Stimulated activated CD8-positive, alpha-beta memory T cell treated with anti-CD3 and anti-CD28 coated beads, Interleukin-12 subunit alpha, Interleukin-12 subunit beta, amount 100 ng/mL, for 24 hours (primary cell): ENCODE measurements around the gene MYO1F.

ENCODE experiments used
- DNase-seq: peaks from one replicate; pipeline ENCODE4 v3.0.0-alpha.2; 2020; ENCODE audit errors: extremely low read depth

MYO1F gene

DNA sequence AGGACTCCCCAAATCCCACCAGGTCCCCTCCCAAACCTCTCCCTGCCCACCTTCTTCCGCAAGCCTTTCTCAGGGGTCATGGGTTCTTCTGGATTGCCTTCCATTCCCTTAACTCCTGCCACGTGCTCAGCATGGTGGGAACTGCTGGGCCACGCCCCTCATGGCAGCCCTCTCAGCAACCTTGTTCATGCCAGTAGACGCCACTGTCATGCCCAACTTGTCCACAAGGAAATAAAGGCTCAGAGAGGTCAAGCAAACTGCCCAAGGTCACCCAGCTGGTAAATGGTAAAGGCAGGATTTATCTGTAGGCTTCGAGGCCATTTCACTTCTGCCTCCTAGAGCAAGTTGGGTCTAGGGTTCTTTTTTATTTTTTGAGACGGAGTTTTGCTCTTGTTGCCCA, 85.7 kb downstream of the MYO1F start:
- no peak for DNase-seq

DNA sequence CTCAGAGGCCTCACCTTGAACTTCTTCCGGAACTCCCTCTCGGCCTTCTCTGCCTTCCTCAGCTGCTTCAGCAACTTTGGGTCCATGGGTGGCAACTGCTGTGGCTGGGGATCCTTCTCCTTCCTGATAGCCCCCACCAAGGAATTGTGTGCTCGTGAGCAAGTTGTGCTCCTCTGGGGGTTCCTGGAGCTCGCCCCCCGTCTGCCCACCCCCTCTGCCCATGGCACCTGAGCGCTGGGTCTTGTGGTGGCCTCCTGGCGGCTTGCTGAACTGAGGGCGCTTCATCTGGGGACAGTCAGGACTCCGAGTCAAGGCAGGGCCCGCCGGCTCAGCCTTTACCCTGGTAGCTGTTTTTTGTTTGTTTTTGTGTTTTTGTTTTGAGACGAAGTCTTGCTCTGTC, 86.4 kb downstream of the MYO1F start:
- DNase-seq: no peak

GRCh38 chr19:8490395-8490760, 86.9 kb downstream of the MYO1F start:
- DNase-seq: no peak

GRCh38 chr19:8489561-8490394, 87.5 kb downstream of the MYO1F start:
- no peak for DNase-seq

GRCh38 chr19:8488365-8488764, 88.9 kb downstream of the MYO1F start:
- DNase-seq: no peak

DNA sequence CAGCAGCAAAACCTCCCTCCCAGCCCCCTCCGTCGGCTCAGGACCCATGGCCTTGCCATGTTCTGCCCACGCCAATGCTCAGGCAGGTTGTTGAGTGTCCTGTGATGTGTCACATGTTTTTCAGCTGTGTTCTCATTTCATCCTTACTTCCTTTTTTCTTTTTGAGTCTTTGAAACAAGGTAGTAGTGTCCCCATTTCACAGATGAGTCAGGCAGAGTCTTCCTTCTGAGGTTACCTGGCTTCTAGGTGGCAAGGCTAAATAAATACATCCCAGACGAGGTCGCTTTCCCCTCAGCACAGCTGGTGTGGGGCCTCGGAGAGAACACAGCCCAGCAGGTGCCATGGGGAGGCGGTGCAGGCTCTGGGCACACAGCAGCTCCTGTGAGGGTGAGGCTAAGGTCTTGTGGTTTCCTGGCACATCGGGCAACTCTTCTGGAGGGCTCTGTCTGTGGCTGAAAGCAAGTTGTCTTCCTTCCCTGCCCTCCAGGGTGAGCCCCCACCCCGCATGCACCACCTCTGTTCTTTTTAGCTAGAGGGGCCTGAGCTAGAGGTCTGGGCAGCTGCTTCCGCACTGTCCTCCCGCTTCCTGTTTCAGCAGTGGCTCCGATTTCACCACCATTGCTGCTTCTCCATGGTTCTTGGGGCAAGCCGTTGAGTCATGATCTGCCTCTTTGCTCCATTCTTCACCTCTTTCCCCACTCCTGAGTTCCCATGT, 89.9 kb downstream of the MYO1F start:
- DNase-seq: no peak

- DNase-seq: no peak
Observed at GRCh38 chr19:8486661-8487136, 90.5 kb downstream of the MYO1F start.

DNA sequence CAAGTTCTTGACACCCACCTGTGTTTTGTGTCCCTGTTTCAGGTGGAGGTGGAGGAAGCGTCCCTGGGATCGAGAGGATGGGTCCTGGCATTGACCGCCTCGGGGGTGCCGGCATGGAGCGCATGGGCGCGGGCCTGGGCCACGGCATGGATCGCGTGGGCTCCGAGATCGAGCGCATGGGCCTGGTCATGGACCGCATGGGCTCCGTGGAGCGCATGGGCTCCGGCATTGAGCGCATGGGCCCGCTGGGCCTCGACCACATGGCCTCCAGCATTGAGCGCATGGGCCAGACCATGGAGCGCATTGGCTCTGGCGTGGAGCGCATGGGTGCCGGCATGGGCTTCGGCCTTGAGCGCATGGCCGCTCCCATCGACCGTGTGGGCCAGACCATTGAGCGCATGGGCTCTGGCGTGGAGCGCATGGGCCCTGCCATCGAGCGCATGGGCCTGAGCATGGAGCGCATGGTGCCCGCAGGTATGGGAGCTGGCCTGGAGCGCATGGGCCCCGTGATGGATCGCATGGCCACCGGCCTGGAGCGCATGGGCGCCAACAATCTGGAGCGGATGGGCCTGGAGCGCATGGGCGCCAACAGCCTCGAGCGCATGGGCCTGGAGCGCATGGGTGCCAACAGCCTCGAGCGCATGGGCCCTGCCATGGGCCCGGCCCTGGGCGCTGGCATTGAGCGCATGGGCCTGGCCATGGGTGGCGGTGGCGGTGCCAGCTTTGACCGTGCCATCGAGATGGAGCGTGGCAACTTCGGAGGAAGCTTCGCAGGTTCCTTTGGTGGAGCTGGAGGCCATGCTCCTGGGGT, 91.5 kb downstream of the MYO1F start:
- no peak for DNase-seq

DNA sequence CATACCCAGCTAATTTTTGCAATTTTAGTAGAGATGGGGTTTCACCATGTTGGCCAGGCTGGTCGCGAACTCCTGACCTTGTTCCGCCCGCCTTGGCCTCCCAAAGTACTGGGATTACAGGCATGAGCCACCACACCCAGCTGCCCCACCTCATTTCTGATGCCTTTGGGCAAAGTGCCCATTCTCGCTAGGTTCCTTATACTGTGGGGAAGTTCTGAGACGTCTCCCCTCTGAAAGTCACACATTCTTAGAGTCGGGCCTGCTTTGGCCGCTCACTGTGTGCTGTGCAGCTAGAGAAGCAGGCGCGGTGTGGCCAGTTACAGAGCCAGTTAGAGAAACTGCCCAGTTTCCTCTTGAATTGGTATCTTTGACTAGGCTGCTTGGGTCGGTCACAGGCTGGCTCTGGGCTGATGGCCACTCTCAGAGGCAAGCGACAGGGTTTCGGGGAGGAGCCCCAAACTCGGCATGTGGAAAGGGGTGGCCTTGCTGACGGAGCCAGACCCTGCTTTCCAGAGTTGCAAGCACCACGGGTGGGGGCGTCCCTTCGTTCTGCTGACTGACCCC, 92.8 kb downstream of the MYO1F start:
- DNase-seq: no peak

GRCh38 chr19:8483165-8483564, 94.1 kb downstream of the MYO1F start:
- no peak for DNase-seq

DNA sequence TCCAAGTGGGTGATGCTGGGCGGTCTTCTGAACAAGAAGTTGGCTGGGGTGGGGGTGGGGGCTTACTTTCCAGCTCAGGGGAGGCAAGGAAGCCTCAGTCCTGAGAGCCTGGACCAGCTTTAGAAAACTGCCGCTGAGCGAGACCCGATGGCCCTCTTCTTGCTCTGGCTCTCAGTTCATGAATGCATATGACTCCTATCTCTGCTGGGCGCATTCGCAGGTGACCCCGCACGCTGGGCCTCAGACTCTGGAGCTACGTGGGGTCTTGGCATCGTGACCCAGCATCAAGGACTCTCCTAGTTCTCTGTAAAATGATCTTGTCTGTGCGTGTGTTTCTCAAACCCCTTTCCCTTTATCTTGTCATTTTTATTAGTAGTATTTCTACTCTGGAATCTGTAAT, 94.5 kb downstream of the MYO1F start:
- no peak for DNase-seq

DNA sequence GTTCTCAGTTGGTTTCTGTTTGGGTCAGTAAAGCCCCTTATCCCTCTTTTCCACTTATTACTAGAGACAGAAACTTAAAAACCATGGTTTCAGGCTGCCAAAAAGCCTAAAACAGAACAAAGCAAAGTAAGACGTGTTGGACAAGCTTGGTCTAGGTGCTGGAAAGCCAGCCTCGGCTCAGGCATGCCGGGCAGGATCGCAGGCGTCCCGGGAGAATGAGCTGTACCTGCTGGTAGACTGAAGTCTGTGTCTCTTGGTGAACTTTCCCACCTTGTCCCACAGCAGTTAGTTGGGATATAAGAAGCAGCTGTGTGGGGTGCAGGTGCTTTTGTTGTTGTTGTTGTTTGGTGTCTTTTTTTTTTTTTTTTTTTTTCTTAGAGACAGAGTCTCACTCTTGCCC, 95.6 kb downstream of the MYO1F start:
- DNase-seq: no peak

- no peak for DNase-seq
Observed at GRCh38 chr19:8481201-8481600, 96.0 kb downstream of the MYO1F start.

GRCh38 chr19:8478598-8478997, 98.6 kb downstream of the MYO1F start:
- no peak for DNase-seq

DNA sequence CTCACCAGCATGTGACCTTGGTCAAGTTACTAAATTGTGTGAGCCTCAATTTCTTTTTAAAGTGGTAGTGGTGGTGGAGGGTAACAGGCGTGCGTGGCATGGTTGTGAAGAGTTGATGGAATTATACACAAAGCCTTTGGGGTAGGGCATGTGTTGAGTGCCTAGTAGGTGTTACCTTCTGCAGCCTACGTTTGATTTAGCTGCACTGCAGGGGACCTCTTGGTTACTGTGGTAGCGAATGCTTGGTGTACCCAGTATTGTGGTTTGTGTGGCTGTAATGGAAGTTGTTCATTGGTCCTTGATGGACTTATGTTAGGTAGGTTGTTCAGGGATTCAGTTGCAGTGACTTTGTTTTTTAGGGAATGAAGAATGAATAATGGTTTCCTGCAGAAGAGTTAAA, 99.4 kb downstream of the MYO1F start:
- DNase-seq: no peak

DNA sequence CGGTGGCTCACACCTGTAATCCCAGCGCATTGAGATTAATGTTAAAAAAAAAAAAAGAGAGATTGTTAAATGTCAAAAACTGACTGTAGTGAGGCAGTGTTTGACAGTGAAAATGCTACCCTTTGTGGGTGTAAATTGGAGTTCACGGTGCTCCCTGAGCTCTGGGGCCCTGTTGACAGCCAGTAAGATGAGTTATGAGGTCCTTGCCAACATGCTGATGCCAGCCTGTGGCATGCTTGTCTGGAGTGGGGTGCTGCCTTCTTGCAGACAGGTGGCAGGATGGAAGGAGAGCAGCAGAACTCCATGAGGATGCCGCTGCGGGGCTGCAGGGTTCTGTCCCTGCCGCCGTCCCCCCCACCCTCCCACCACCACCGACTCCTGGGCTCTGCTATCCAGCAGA, 100.7 kb downstream of the MYO1F start:
- DNase-seq: no peak

GRCh38 chr19:8475005-8475404, 102.2 kb downstream of the MYO1F start:
- DNase-seq: no peak

- no peak for DNase-seq
Observed at GRCh38 chr19:8473648-8474476, 103.4 kb downstream of the MYO1F start.
